Putamen (tissue), 1 donor: Measurements from ENCODE around the gene TMEM82.
"Not testable (repeated sequence)": the region's sequence is repeated elsewhere in the genome, so short reads cannot be mapped to it uniquely, and the experiment has no call there.

Source experiments
- DNase-seq: peaks from one replicate; pipeline ENCODE4 v3.0.0-alpha.2; 2016; ENCODE audit warnings: low spot score

The TMEM82 gene

DNA sequence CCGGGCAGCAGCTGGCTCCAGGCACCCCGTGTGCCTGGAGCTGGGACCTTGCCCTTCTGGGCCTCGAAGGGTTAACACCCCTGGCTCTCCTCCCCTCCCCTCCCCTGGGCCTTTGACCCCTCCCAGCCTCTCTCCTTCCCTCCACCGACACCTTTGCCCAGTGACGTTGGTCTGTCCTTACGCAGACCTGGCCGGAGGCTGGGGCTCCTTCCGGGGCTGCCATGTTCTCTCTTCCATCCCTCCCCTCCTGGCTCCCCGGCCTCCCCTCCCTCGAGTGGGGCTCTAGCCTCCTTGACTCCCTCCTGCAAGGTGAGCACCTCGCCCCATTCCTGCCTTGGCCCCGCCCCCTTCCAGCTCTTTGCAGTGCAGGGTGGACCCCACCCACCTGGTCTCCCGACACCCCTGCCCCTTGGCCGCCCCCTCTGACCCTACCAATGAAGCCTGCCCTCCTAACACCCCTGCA, at the start of gene TMEM82:
TSS of gene TMEM82 (plus strand) at position 161 of the 463 bp plus-strand sequence. CDS start at position 222, 61 bp downstream.
- no peak for DNase-seq

DNA sequence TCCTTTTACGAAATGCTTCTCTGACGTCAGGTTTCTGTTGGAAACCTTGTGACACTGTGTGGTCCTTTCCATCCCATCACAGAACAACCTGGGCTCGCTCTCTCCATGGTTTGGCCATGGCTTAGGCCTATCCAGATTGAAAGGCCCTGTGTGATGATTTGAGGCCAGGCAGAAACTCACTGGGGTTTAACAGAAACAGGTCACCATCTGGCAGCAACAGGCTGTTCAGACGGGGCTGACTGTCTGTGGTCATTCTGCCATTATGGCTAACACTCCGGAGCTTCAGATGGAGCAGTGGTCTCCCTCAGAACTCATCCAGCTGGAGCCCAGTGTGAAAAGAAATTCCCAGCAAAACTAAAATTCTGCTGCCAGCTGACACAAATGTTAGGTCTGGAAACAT, 48.9 kb upstream of the TMEM82 start:
- DNase-seq: no peak

DNA sequence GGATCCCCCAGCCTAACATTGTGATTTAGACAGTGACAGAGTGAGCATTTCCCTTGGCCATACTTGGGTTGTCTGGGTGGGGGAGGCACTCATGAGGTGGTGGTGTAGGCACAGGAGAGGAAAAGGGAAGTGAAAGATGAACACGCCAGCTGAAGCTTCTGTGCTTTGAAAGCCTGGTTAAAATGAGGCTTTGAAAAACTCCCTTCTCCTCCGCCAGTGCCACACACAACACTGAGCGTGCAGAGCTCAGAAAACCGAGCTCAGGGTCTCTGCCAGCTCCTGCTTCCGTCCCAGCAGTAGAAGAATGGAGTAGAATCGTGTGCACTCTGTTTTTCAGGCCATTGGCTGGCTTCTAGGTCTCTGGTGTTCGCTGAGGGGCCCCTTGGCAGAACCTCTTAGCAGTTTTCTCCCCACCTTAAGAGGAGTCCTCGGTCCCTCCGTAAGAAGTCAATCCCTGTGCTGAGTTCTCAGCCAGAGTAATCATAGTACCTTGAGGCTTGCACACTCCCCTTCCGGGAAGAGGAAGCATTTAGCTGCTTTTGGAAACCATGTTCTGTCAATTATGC, 45.3 kb upstream of the TMEM82 start:
- DNase-seq: peak; percentile 57

DNA sequence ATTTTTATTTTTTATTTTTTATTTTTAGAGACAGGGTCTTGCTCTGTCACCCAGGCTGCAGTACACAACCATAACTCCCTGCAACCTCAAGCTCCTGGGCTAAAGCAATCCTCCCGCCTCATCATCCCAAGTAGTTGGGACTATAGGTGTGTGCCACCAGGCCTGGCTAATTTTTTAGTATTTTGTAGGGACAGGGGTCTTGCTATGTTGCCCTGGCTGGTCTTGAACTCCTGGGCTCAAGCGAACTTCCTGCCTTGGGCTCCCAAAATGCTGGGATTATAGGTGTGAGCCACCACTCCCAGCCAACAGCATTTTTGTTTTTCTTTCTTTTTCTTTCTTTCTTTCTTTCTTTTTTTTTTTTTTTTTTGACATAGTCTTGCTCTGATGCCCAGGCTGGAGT, 44.1 kb upstream of the TMEM82 start:
- DNase-seq: no peak

DNA sequence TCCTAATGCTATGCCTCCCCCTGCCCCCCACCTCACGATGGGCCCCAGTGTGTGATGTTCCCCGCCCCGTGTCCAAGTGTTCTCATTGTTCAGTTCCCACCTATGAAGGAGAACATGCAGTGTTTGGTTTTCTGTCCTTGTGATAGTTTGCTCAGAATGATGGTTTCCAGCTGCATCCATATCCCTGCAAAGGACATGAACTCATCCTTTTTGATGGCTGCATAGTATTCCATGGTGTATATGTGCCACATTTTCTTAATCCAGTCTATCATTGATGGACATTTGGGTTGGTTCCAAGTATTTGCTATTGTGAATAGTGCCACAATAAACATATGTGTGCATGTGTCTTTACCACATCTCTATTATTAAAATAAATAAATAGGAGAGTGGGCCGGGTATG, 43.0 kb upstream of the TMEM82 start:
- DNase-seq: not testable (repeated sequence)

DNA sequence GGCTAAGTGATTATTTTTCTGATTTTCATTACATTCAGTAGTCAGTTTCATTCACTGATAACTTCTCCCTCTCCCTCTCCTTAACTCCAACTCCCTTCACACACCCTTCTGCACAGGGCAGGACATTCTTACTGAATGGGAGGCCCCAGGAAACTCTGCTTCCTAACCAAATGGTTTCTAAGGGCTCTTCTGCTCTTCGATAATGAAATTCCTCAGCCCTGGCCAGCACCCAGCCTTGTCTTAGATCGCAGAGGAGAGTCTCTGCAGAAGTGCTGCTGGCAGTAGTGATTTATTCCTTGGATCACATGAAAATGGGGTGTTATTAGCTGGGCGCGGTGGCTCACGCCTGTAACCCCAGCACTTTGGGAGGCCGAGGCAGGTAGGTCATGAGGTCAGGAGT, 41.8 kb upstream of the TMEM82 start:
- no peak for DNase-seq

DNA sequence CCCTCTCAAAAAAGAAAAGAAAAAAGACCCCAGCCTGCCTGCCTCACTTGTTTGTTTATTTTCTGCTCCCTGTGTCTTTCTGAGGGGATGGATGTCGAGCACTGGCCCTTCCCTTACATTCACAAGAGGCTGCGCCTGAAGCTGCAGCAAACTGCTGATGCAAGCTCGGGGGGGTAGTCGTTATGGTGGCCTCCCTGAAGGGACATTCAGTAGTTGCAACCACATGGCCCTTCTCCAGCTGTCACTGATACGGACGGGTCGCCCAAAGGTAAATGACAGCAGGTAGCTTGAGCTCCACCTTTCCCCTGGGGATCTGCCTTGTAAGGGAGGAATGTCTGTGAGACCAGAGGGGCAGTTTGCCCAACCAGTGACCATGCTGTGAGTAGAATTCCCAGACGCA, 40.5 kb upstream of the TMEM82 start:
- DNase-seq: no peak

DNA sequence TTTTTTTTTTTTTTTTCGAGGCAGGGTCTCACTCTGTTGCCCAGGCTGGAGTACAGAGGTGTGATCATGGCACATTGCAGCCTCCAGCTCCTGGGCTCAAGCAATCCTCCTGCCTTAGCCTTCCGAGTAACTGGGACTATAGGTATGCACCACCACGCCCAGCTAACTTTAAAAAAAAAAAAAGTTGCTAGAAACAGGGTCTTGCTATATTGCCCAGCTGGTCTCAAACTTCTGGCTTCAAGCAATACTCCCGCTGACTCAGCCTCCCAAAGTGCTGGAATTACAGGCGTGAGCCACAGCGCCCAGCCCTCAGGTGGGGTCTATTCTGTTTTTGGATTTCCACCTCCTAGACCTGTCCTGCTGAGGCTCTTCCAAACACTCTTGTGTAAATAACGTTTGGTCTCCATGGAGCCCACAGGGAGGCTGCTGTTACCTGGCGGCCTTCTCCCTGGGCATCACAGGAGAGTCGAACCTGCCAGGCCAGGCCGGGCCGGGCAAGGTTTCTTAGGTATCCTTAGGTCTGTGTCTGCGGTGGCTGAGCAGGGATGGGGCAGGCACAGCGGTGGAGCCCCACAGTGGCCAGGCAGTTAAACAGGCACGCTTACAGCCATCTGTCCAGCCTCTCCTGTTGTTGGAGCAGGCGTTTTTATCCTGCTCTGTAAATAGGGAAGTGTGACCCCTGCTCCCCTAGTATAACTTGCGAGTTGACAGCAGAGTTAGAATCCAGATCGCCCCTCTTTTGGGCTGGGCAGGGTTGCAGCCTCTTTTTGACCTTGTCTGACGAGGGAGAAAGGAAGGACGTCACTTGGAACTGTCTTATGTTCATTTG, 39.4 kb upstream of the TMEM82 start:
- DNase-seq: no peak

DNA sequence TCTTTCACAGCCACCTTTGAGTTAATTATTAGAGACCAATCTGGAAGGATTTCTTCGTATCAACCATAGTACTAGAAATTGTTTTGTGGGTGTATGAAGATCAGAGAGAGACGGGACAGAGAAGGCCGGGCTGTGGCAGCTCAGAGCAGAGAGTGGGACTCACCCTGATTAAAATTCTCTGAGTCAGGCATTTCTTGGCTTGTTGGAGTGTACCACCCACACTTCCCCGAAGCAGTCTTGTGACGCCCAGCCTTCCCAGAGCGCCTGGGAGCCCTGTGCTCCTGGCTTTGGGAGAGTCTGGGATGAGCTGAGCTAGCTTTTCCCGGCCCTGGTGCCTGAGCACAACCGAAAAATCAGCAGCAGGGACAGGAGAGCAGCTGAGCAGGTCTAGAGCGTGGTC, 38.7 kb upstream of the TMEM82 start:
- DNase-seq: peak; percentile 85

DNA sequence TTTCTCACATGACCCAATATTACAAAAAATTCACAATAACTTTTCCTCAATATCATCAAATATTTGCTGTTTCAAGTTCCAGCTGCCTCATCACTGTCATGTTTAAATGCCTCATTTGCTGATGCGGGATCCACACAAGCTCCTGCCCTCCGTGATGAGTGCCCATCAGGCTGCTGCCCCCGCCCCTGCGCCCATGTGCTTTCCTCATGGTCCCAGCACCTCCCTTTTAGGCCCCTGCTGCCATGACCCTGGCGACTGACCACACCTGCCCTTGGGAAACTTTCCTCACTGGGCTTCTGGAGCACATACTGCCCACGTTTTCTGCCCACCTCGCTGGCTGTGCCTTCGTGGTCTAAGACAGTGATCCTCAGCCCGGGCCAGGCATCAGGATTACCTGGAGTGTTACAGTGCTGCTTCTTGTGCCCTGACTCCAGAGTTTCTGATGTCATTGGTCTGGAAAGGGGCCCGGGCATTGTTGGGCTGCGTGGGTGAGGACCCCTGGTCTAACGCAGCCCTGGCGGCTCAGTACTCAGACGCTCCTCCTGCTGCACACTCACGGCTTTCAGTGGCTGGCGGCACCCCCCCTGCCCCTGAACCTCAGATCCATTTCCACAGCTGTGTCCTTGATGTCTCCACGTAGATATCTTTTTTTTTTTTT, 37.6 kb upstream of the TMEM82 start:
- DNase-seq: no peak

DNA sequence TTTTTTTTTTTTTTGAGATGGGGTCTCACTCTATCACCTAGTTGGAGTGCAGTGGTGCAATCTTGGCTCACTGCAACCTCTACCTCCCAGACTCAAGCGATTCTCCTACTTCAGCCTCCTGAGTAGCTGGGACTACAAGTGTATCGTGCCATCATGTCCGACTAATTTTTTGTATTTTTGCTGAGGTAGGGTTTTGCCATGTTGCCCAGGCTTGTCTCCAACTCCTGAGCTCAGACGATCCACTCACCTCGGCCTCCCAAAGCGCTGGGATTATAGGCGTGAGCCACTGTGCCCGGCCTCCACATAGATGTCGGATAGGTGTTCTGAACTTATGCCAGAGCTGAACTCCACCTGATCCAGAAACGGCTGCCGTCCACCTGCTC, 37.1 kb upstream of the TMEM82 start:
- no peak for DNase-seq

DNA sequence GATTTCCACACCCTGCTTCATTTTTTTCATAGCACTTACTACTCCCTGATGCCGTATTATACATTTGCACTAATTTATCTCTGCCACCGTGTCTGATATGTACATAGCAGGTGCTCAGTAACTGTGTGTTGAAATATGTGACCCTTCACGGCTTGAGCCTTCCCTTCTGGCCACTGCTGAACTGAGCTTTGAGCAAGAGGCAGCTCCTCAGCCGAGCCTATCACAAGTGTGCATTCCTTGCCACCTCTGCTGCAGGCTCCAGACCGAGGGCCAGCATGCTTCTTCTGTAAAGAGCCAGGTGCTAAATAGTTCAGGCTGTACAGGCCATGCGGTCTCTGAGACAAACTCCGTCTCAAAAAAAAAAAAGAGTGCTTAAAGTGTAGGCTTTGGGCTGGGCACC, 35.5 kb upstream of the TMEM82 start:
- DNase-seq: no peak

DNA sequence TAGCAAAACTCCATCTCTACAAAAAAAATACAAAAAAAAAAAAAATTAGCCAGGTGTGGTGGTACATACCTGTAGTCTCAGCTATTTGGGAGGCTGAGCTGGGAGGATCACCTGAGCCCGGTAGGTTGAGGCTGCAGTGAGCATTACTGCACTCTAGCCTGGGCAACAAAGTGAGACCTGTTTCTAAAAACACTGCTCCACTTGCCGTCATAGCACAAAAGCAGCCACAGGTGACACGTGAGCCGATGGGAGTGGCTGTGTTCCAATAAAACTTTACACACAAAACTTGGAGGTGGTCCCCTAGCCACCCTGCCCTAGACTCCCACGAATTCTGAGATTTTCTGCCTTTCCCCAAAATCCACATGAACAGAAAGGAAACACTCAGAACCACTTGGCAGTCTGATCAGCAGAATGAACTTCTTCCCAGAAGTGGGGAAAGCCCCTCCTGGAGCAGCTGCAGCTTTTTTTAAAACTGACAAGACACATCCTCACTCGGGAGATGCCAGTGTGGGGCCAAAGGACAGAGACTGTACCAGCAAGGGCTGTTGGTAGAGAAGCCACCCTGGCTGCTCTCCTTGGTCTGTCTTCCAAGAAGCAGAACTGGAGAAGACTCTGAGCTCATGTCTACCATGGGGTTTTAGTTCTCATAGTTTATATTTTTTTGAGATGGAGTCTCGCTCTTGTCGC, 34.9 kb upstream of the TMEM82 start:
- DNase-seq: no peak

DNA sequence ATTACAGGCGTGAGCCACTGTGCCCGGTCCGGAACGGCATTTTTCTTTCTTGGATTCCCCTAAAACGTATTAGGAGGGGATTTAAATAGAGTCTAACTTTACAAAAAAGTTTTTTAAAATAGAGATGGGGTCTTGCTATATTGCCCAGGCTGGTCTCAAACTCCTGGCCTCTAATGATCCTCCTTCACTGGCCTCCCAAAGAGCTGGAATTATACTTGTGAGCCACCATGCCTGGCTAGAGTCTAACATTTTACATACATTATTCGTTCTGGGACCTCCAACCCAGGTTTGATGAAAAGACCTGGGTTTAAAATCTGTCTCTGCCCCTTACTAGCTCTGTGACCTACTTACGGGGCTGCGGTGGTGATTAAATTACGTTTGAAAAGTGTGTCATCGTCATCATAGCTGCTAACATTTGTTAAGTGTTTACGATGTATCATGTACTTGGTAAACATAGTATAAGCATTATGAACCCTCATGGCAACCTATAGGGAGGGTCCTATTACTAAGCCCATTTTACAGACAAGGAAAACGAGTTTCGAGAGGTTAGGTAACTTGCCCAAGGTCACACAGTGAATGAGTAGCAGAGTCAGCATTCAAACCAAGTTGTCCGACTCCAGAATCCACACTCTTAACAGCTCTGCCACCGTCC, 33.7 kb upstream of the TMEM82 start:
- no peak for DNase-seq

DNA sequence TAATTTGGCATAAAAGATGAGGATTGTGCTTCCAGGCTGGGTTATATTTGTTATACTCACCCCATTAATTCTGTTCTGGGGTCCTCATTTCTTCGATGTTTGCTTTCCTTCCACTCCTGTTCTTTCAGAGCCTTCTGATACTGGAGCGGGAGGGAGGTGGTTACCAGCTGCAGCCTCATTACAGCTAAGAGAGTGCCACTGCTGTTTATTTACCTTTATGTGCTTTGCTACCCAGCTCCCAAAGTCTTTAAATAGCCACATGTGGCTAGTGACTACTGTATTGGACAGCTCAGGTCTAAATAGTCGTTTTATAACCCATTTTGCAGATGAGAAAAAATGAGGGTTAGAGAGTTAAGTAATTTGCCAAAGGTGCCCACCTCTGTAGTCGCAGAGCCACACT, 33.1 kb upstream of the TMEM82 start:
- no peak for DNase-seq

DNA sequence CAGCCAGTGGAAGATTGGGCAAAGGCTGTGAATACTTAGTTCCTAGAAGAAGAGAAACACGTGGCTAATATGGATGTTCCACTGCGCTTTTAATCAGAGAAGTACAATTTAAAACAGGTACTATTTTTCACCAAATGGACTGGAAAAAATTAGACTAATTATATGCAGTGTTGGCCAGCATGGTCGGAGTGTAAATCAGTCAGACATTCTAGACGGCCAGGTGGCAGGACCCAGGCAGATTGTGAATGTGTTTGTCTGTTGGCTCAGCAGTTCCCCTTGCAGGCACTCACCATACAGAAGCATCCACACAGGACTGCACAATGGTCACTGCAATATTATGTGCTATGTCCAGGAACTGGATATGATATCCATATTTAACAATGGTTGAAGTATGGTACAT, 30.1 kb upstream of the TMEM82 start:
- DNase-seq: no peak

DNA sequence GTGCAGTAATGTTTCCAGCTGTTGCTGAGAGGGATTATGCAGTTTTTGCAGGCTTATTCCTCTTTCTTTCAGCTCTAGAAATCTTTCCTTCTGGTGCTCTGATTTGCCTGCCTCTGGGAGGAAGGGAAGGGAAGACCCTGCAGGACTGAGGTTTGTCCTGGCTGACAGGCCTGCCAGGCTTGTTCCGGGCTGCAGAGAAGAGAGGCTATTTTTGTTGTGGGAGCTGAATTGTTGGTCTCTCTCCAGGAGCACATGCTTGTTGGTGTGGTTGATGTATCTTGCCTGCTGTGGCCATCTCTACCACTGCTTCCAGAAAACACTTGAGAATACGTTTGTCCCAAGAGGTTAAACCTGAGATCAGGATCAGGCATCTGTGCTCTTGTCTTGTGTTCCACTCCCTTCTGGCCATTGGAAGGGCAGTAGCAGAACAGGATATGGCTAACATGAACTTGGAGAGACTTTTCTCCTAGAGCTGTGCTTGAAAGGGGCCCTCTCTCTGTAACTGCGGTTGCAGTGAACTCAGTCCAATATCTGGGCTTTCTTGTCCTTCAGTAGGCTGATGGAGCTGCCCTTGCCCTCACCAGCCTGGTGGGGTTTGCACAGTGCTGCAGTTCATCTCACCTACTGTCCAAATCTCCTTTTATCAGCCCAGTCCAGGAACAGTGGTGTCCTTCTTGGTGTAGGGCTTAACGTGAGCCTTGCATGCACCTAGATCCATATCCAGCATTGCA, 27.7 kb upstream of the TMEM82 start:
- peak; percentile 72 for DNase-seq

DNA sequence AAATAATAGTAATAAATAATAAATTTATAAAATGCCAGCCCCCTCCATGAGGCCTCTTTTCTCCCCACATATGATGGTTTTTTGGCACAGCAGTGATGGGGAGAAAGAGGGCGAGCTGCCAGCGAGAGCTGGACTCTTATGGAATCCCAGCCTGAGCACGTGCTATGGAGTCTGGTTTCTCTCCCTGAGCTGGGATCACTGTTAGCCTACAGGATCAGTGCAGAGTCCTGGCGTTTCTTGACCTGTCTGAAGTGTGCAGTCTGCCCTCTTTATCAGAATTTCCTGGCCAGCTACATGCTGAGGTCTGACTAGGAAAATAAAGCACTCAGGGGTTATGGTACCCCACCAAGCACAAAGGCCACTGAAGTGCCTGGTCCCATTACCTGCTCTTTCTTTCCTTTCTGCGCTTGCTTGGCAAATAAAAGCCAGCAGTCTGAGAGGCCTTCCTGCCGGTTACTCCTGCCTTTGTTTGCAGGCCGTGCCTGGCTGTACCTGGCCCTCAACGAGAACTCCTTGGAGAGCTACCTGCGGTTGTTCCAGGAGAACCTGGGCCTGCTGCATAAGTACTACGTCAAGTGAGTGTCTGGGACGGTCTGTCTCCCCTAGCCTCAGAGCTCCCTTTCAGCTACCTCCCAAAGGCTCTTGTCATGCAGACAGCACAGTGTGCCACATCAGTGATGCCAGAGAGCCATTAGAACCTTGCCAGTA, 24.7 kb upstream of the TMEM82 start:
- no peak for DNase-seq

DNA sequence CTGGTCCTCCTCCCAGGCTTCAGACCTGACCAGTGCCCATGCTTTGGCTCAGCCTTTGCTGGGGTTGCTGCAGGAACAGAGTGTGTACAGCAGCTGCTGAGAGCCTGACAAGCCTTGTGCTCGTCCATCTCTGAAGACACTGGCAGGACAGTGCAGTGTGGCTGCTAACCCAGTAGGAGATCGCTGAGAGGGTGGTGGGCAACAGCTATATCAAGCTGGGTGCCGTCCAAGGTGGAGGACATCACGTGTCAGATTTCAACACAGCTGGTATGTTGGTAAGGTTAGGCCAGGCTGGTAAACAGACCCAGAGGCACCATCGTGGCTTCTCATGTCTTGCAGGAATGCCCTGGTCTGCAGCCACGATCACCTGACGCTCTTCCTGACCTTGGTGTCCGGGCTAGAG, 24.1 kb upstream of the TMEM82 start:
- no peak for DNase-seq

DNA sequence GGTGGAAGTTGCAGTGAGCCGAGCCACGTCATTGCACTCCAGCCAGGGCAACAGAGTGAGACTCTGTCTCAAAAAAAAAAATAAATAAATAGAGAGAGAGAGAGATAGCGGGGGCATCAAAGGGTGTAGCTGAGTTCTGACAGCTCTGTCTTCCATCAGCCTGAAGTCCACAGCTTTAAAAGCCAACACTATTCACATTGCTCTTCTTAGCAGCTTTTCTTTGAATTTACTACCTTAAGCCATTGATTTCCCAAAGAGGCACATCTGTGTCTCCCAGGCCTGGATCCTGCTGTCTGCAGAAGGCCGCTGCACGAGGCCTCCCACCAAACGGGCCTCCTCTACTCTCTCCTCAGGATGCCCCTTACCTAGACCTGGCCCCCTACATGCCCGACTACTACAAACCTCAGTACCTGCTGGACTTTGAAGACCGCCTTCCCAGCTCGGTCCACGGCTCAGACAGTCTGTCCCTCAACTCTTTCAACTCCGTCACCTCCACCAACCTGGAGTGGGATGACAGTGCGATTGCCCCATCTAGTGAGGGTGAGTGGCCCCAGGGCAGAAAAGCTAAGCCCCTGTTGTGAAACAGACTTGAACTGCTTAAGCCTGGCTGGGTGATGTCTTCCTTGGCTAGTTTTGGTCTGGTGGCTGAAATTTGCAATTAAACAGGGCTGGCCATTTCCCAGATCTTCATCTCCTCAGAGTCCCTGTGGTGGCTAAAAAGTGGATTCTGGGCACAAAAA, 22.7 kb upstream of the TMEM82 start:
- no peak for DNase-seq
